CD4-positive, alpha-beta T cell treated with Interleukin-2 at 100 ng/mL for 4 hours (primary cell): ENCODE data around the gene RFPL3.
"Not testable (repeated sequence)": the region's sequence is repeated elsewhere in the genome, so short reads cannot be mapped to it uniquely, and the experiment has no call there.

ENCODE experiments used
- DNase-seq: peaks from one replicate; pipeline ENCODE4 v3.0.0-alpha.2; 2020; ENCODE audit warnings: low spot score

Gene RFPL3

GRCh38 chr22:32353840-32354239 is 3.8 kb upstream of the RFPL3 start:
- no peak for DNase-seq

GRCh38 chr22:32354360-32355351 is 3.0 kb upstream of the RFPL3 start:
- DNase-seq = no peak

GRCh38 chr22:32355760-32356159 is 1.9 kb upstream of the RFPL3 start:
- no peak for DNase-seq

GRCh38 chr22:32360096-32360495 is 2.4 kb downstream of the RFPL3 start:
- not testable (repeated sequence) for DNase-seq

GRCh38 chr22:32361257-32361656 is 3.6 kb downstream of the RFPL3 start:
- no peak for DNase-seq

- DNase-seq = no peak
These were observed 6.5 kb downstream of the RFPL3 start for GRCh38 chr22:32364210-32364609.

- no peak for DNase-seq
These were observed 18.2 kb downstream of the RFPL3 start for GRCh38 chr22:32375678-32376450.

GRCh38 chr22:32376681-32377080 is 19.0 kb downstream of the RFPL3 start:
- no peak for DNase-seq

- no peak for DNase-seq
These were observed 21.1 kb downstream of the RFPL3 start for GRCh38 chr22:32378707-32379272.

GRCh38 chr22:32380991-32381390 is 23.3 kb downstream of the RFPL3 start:
- no peak for DNase-seq

GRCh38 chr22:32385681-32386080 is 28.0 kb downstream of the RFPL3 start:
- no peak for DNase-seq

GRCh38 chr22:32389685-32390084 is 32.0 kb downstream of the RFPL3 start:
- DNase-seq = no peak

GRCh38 chr22:32395107-32395506 is 37.4 kb downstream of the RFPL3 start:
- DNase-seq = no peak

- DNase-seq = no peak
These were observed 38.6 kb downstream of the RFPL3 start for GRCh38 chr22:32396255-32396654.

- DNase-seq = no peak
These were observed 39.1 kb downstream of the RFPL3 start for GRCh38 chr22:32396746-32397145.

GRCh38 chr22:32401486-32401885 is 43.8 kb downstream of the RFPL3 start:
- DNase-seq = no peak

GRCh38 chr22:32404021-32404420 is 46.4 kb downstream of the RFPL3 start:
- DNase-seq = no peak

- DNase-seq = no peak
These were observed 49.6 kb downstream of the RFPL3 start for GRCh38 chr22:32407312-32407711.

- no peak for DNase-seq
These were observed 50.3 kb downstream of the RFPL3 start for GRCh38 chr22:32407936-32408335.

- no peak for DNase-seq
These were observed 52.3 kb downstream of the RFPL3 start for GRCh38 chr22:32409977-32410376.

GRCh38 chr22:32410459-32410858 is 52.8 kb downstream of the RFPL3 start:
- peak; percentile 13 for DNase-seq
